Stimulated activated CD8-positive, alpha-beta memory T cell treated with anti-CD3 and anti-CD28 coated beads, Interleukin-2, amount 100 ng/mL, for 1 hour (primary cell): ENCODE data around the gene PROS1.
"Not testable (repeated sequence)": the region's sequence is repeated elsewhere in the genome, so short reads cannot be mapped to it uniquely, and the experiment has no call there.

ENCODE experiments used
- DNase-seq, 2 donors: peaks; one replicate each; pipeline ENCODE4 v3.0.0-alpha.2; 2020; ENCODE audit warnings: low read depth in 2 of 2

Gene PROS1

DNA sequence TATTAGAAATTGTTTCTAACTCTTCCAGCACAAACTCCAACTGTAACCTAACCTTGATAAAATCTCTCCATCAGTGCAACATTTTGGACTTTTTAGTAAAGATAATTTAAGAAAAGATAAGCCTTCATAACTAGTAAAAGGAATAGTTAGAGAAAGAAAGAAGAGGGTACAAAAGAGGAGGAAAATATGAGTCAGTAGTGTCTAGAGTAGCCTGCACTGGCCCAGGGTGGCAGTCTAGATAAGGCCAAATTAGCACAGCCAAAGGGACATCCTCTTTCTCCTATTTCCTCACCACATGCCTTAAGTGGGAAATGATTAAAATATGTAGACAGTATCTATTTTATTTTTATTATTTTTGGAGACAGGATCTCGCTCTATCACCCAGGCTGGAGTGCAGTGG, 3.7 kb downstream of the PROS1 start:
- no peak for DNase-seq

DNA sequence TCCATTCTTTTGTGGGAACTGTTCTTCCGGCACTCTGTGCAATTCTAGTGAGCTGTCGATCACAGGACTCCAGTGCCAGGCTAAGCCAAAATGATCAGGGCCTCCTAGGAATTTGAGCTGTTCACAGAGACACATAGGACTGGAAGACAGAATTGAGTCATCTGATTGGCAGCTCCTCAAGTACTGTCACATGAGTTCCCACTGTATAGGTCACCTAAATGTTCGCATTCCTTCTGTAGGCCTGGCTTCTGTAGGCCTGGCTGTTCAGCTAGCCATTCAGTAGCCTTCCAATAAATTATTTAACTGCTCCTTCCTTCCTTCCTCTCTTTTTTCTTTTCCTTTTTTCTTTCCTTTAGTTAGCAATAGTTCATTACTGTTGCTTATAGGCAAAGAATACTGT, 4.3 kb downstream of the PROS1 start:
- DNase-seq: no peak

DNA sequence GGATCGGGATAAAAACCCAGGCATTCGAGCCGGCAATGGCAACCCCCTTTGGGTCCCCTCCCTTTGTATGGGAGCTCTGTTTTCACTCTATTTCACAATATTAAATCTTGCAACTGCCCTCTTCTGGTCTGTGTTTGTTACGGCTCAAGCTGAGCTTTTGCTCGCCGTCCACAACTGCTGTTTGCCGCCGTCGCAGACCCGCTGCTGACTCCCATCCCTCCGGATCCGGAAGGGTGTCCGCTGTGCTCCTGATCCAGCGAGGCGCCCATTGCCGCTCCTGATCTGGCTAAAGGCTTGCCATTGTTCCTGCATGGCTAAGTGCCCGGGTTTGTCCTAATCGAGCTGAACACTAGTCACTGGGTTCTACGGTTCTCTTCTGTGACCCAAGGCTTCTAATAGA, 8.6 kb downstream of the PROS1 start:
- not testable (repeated sequence) for DNase-seq

- DNase-seq: no peak
Observed at GRCh38 chr3:93962798-93963197, 10.9 kb downstream of the PROS1 start.

DNA sequence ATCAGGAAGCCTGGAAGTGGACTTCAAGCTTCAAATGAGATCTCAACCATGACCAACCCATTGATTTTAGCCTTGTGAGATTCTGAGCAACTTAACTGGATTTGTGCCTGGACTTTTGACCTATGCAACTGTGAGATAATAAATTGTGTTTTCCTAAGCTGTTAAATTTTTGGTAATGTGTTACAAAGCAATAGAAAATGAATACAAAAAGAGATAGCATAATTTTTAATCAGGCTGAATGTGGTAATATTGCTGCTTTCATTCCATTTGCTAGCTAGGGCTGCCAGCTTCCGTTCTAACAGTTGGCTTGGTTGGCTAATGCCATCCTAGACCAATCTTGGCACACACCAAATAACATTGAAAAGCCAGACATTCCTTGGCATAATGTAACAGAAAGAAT, 12.2 kb downstream of the PROS1 start:
- no peak for DNase-seq

DNA sequence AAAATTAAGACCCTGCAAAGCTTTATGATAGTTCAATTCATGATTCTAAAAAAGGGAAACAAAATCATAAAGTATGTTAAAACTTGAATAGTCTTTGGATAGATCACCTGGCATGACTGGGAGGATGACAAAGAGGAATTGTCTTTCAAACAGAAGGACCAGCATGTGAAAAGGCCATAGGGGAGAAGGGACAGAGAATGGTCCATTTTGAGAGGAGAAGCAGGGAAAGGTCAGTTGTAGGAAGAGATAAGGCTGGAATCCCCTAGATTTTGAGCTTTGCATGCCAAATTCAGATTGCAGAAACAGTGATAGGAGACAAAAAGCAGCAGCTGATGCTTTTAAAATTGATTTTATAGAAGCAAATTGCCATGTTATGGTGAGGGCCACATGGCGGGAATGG, 12.7 kb downstream of the PROS1 start:
- DNase-seq: no peak

DNA sequence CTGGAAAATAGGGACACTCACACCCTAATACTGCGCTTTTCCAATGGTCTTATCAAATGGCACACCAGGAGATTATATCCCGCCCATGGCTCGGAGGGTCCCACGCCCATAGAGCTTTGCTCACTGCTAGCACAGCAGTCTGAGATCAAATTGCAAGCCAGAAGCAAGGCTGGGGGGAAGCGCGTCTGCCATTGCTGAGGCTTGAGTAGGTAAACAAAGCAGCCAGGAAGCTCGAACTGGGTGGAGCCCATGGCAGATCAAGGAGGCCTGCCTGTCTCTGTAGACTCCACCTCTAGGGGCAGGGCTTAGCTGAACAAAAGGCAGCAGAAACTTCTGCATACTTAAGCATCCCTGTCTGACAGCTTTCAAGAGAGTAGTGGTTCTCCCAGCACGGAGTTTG, 23.7 kb downstream of the PROS1 start:
- DNase-seq: not testable (repeated sequence)

DNA sequence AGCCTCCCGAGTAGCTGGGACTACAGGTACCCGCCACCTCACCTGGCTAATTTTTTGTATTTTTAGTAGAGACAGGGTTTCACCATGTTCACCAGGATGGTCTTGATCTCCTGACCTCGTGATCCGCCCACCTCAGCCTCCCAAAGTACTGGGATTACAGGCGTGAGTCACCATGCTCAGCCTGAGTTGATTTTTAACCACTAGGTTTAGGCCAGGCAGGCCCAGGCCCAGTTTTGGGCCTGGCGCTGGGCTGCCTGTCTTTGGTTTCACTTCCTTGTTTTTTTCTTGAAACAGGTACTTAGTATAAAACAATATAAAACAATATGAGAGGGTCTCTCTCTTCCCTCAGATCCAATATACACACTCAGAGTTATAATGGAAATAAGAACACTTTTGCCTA, 36.2 kb downstream of the PROS1 start:
- not testable (repeated sequence) for DNase-seq

DNA sequence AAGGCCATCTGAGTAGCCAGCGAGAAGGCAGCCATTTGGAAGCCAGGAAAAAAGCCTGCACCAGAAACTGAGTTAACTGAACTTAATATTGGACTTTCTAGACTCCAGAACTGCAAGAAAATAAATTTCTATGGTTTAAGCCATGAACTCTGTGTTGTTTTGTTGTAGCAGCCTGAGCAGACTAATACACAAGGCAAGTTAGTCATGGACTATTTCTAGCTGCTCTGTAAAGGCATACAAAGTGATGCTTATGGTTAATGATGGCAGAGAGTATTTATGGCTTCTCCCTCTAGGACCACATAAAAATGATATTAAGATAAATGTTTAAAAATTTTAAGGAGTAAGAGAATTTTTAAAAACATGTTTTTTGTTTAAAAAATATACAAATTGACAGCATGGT, 37.1 kb downstream of the PROS1 start:
- DNase-seq: no peak

- DNase-seq: no peak
Observed at GRCh38 chr3:93934366-93935046, 39.2 kb downstream of the PROS1 start.

GRCh38 chr3:93931597-93932229, 42.0 kb downstream of the PROS1 start:
- DNase-seq: no peak

DNA sequence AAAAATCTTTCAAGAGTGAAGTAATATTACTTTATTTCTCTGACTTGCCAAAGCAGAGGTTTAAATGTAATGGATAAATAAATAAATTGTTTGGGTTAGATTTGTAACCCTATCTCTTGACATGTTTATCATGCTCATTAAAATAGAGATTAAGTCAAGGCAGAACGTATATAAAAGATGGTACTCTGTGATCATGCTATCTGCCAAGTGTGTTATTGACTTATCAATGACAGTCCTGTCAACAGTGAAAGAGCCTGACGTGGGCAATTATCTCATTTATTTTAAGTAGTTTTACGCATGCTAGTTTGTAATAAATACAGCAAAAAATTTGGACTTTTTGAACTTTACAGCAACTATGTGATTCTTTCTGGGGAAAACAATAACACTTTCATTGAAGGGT, 43.7 kb downstream of the PROS1 start:
- DNase-seq: no peak

DNA sequence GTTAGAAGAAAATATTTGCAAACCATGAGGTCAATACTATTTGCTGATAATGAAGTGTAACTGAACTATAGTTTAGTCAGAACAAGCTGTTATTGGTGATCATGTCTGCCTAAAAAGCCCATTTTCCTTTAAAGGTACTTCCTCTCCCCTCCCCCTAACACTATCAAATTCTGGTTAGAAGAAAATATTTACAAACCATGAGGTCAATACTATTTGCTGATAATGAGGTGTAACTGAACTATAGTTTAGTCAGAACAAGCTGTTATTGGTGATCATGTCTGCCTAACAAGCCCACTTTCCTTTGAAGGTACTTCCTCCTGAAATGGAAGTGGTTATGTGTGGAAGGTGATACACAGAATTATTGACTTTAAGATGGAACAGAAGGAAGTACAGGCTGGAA, 46.9 kb downstream of the PROS1 start:
- DNase-seq: no peak

DNA sequence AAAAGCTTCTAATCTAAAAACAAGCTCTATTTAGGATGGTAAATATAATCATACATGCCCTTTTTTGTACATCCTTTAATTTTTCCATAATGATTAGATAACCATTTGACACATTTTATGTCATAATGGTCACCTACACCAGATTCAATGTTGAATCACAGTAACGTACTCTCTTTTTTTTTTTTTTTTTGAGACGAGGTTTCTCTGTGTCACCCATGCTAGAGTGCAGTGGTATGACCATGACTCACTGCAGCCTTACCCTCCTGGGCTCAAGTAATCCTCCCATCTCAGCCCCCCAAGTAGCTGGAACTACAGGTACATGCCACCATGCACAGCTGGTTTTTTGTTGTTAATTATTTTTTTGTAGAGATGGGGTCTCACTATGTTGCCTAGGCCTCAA, 49.2 kb downstream of the PROS1 start:
- no peak for DNase-seq

- no peak for DNase-seq
Observed at GRCh38 chr3:93923006-93923405, 50.7 kb downstream of the PROS1 start.

DNA sequence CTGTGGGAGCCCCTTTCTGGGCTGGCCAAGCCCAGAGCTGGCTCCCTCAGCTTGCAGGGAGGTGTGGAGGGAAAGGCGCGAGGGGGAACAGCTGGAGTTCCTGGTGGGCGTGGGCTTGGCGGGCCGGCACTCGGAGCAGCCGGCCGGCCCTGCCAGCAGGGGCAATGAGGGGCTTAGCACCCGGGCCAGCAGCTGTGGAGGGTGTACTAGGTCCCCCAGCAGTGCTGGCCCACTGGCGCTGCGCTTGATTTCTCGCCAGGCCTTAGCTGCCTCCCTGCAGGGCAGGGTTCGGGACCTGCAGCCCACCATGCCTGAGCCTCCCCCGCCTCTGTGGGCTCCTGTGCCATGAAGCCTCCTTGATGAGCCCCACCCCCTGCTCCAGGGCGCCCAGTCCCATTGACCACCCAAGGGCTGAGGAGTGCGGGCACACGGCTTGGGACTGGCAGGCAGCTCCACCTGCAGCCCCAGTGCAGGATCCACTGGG, 56.1 kb downstream of the PROS1 start:
- DNase-seq: not testable (repeated sequence)

GRCh38 chr3:93913623-93914022, 60.1 kb downstream of the PROS1 start:
- not testable (repeated sequence) for DNase-seq

DNA sequence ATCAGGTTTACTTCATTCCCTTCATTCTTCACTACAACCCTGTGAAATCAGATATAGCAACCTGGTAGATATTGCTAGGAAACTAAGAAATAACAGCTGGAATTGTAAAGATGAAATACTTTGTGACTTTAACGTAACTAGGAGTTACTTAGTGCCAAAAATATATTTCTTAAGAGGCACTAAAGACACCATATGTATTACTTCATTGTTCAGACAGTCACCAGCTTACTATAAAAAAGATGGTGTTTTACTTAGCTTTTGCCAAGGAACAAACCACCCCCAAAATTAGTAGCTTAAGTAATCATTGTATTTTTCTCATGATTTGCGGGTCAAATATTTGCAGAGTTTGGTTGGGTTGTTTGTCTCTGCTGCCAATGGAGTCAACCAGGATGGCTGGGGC, 62.5 kb downstream of the PROS1 start:
- no peak for DNase-seq

DNA sequence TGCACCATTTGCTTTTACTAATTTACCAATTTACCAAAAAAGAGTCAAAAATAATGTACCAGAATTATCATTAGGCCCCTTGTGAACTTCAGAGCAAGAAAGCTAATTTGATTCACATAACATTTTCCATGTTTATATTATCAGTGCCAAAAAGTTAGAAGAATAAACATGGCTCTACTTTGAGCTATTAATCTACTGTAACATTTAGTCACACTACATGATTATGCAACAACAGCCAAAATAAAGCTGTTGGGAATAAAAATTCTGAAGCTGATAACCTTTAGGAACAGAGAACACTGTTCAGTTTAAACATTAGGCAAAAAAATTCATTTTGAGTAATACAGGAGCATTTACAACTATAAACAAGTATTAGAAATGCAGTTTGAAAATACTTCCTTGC, 63.6 kb downstream of the PROS1 start:
- no peak for DNase-seq

GRCh38 chr3:93907132-93907531, 66.6 kb downstream of the PROS1 start:
- DNase-seq: no peak

DNA sequence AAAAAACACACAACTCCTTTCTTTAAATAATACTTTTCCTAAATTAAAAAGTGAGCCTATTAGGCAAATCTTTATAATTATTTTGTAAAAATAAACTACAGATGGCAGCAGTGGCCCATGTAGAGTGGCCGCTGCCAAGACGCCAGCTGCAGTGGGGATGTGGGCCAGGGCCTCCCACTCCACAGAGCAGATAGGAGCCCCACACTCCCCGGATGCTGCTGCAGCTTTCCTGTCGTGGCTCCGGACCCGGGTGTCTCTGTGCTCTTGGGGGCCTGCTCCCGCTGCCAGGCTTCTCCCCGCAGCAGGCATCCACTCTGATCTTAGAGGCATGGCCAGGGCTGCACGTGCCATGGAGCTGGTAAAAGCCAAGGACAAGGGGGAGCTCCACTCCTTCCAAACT, 67.5 kb downstream of the PROS1 start:
- DNase-seq: no peak

DNA sequence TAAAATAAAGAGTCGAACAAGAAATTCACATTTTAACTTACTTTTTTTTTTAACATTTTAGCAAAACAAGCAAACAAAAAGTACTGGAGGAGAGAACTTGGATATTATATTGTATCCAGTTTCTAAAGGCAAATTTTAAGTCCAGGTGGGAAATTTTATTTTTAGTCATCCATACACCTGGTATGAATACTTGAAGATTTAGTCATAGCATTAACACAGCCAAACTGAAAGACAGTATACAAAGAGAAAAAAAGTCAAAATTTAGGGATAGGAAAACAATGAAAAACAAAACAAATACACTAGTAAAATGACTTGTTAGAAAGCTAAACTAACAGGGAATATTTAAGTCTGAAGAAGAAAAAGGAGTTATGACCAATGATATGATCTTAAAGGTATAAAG, 69.1 kb downstream of the PROS1 start:
- no peak for DNase-seq

- DNase-seq: not testable (repeated sequence)
Observed at GRCh38 chr3:93878250-93879017, 95.3 kb downstream of the PROS1 start.
